GM19467 (cell line): ENCODE results near the gene HOXA4.
A peak's percentile ranks its signal among the peaks of the same experiment; 100 is the strongest.

ENCODE experiments used
- ATAC-seq: cut with Tn5 transposase; IDR thresholded peaks from one replicate; pipeline ENCODE4 v1.9.1; 2021; ENCODE audit warnings: mild to moderate bottlenecking, moderate library complexity; ENCODE audit not compliant: unreplicated experiment

HOXA4 gene

GRCh38 chr7:27130540-27131389 is at the start of gene HOXA4:
TSS of gene HOXA4 (minus strand) at chr7:27130757. CDS start at chr7:27130733, 24 bp downstream.
- ATAC-seq: peak; percentile 77

GRCh38 chr7:27179503-27180430 is 49.2 kb upstream of the HOXA4 start:
- ATAC-seq: no peak

- no peak for ATAC-seq
Measured at GRCh38 chr7:27179030-27179429, 48.5 kb upstream of the HOXA4 start.

- no peak for ATAC-seq
Measured at GRCh38 chr7:27178366-27178765, 47.8 kb upstream of the HOXA4 start.

- ATAC-seq: no peak
Measured at GRCh38 chr7:27177795-27178320, 47.3 kb upstream of the HOXA4 start.

GRCh38 chr7:27176962-27177794 is 46.6 kb upstream of the HOXA4 start:
- ATAC-seq: no peak

GRCh38 chr7:27176524-27176845 is 45.9 kb upstream of the HOXA4 start:
- ATAC-seq: no peak

GRCh38 chr7:27175626-27176523 is 45.3 kb upstream of the HOXA4 start:
- ATAC-seq: no peak

- no peak for ATAC-seq
Measured at GRCh38 chr7:27174874-27175625, 44.5 kb upstream of the HOXA4 start.

- no peak for ATAC-seq
Measured at GRCh38 chr7:27173956-27174873, 43.7 kb upstream of the HOXA4 start, which contains the start of gene HOXA10. TSS of gene HOXA10 (minus strand) at chr7:27174320. CDS start at chr7:27174306, 14 bp downstream.

GRCh38 chr7:27173511-27173955 is 43.0 kb upstream of the HOXA4 start:
- no peak for ATAC-seq

GRCh38 chr7:27172823-27173510 is 42.4 kb upstream of the HOXA4 start:
- no peak for ATAC-seq

- ATAC-seq: no peak
Measured at GRCh38 chr7:27172315-27172774, 41.8 kb upstream of the HOXA4 start.

- ATAC-seq: no peak
Measured at GRCh38 chr7:27171637-27172314, 41.2 kb upstream of the HOXA4 start.

- ATAC-seq: no peak
Measured at GRCh38 chr7:27171325-27171636, 40.7 kb upstream of the HOXA4 start.

- ATAC-seq: no peak
Measured at GRCh38 chr7:27170426-27171324, 40.1 kb upstream of the HOXA4 start.
